ENCODE measurements around the gene SCN1A. TPM values are rescaled to one million over a fixed set of nuclear protein-coding genes. Genes with fewer than 3 reads are reported as not detected.

Gene SCN1A
- polyA plus RNA-seq, 1 of the 3 experiments (the other 2 are of a cell fraction): not detected

GRCh38 chr2:166042356-166042755 is 85.5 kb downstream of the SCN1A start:
- DNase-seq: no peak
- Histone ChIP-seq H3K4me2 (no peak overlapping the region), H3K9me3 (no peaks in the 10 kb centered on the region), H3K9me2 (no peaks in the 10 kb centered on the region), H3K27ac (ENCODE audit: low read depth in 2 of 2, low read length in 1 of 2) (no peak overlapping the region), H3K36me3 (replicated peaks in 1 of 2; ENCODE audit: control insufficient read depth in 1 of 2, insufficient read depth in 2 of 2, low read length in 1 of 2) (no peaks in the 10 kb centered on the region), H3K4me1 (ENCODE audit: control insufficient read depth in 1 of 2, insufficient read depth in 2 of 2, low read depth in 1 of 2, low read length in 1 of 2) (no peaks in the 10 kb centered on the region; a peak in 1 of 4 replicates), H3K79me2 (ENCODE audit: insufficient read depth) (no peaks in the 10 kb centered on the region), H3K4me3 (ENCODE audit: low read depth in 2 of 2, low read length in 1 of 2) (no peak overlapping the region), H3K27me3 (ENCODE audit: insufficient read depth) (no peaks in the 10 kb centered on the region), H3K9ac (no peak overlapping the region), H2AFZ (ENCODE audit: low read depth) (no peak overlapping the region), H3F3A (replicated peaks; ENCODE audit: insufficient read depth) (no peaks in the 10 kb centered on the region), H4K20me1 (ENCODE audit: insufficient read depth) (no peaks in the 10 kb centered on the region)
- WGBS (ENCODE audit: low lambda C conversion rate): 50% methylated on average over 1 of the region's 1 CpG
- POLR2A ChIA-PET: no interaction called here
- no peak for TF ChIP-seq SMC3 (IDR thresholded peaks at IDR 0.05; ENCODE audit: low read depth, low read length)
- TF ChIP-seq MEF2A (IDR thresholded peaks at IDR 0.05; ENCODE audit: borderline replicate concordance, low read depth): peak; percentile 37; the same call in 1 of the 2 replicates
- peak; percentile 7; the same call in 1 of the 2 replicates for TF ChIP-seq PBX3 (IDR thresholded peaks at IDR 0.05)
- CTCF ChIA-PET: interaction anchor here (0.6 to 0.9 kb wide), 2 partner anchors 15 to 17 kb away, joined by 3 read pairs; no protein-coding TSS in a partner anchor

- Histone ChIP-seq H3K36me3 (replicated peaks in 1 of 2; ENCODE audit: control insufficient read depth in 1 of 2, insufficient read depth in 2 of 2, low read length in 1 of 2) (no peaks in the 10 kb centered on the region), H2AFZ (ENCODE audit: low read depth) (no peak overlapping the region), H3K4me2 (no peak overlapping the region), H3K27ac (ENCODE audit: low read depth in 2 of 2, low read length in 1 of 2) (no peak overlapping the region), H3F3A (replicated peaks; ENCODE audit: insufficient read depth) (no peaks in the 10 kb centered on the region), H4K20me1 (ENCODE audit: insufficient read depth) (no peaks in the 10 kb centered on the region), H3K9me3 (no peaks in the 10 kb centered on the region), H3K4me3 (ENCODE audit: low read depth in 2 of 2, low read length in 1 of 2) (no peak overlapping the region), H3K9ac (no peak overlapping the region), H3K4me1 (ENCODE audit: control insufficient read depth in 1 of 2, insufficient read depth in 2 of 2, low read depth in 1 of 2, low read length in 1 of 2) (no peaks in the 10 kb centered on the region; a peak in 1 of 4 replicates), H3K27me3 (ENCODE audit: insufficient read depth) (no peaks in the 10 kb centered on the region), H3K9me2 (no peaks in the 10 kb centered on the region), H3K79me2 (ENCODE audit: insufficient read depth) (no peaks in the 10 kb centered on the region)
- no peak for DNase-seq
- CTCF ChIA-PET: interaction anchor here (0.9 kb wide), 2 partner anchors 16 to 18 kb away, joined by 3 read pairs; no protein-coding TSS in a partner anchor
- no peak for TF ChIP-seq TCF12 (IDR thresholded peaks at IDR 0.05)
- TF ChIP-seq FOXJ3 (CRISPR knock-in tag; IDR thresholded peaks at IDR 0.05): no peak
- no peak for TF ChIP-seq IRF3 (IDR thresholded peaks at IDR 0.05; ENCODE audit: low read depth, low read length)
- TF ChIP-seq CHD2 (IDR thresholded peaks at IDR 0.05; ENCODE audit: low read length, partially characterized antibody): no peak
- TF ChIP-seq TAF1 (IDR thresholded peaks at IDR 0.05; ENCODE audit: borderline replicate concordance, low read depth, low read length): no peak
- no peak for TF ChIP-seq NFIC (IDR thresholded peaks at IDR 0.05; ENCODE audit: borderline replicate concordance)
- TF ChIP-seq TEAD4 (IDR thresholded peaks at IDR 0.05; ENCODE audit: borderline replicate concordance, insufficient read depth): no peak
- POLR2A ChIA-PET: no interaction called here
- WGBS (ENCODE audit: low lambda C conversion rate): 76% methylated on average over 1 of the region's 1 CpG
Measured at GRCh38 chr2:166041613-166042012, 86.2 kb downstream of the SCN1A start.

- Histone ChIP-seq H3K27ac (ENCODE audit: low read depth in 2 of 2, low read length in 1 of 2) (no peak overlapping the region), H2AFZ (ENCODE audit: low read depth) (no peak overlapping the region), H3K27me3 (ENCODE audit: insufficient read depth) (no peaks in the 10 kb centered on the region), H3K9me2 (no peaks in the 10 kb centered on the region), H3K9me3 (no peaks in the 10 kb centered on the region), H3K79me2 (ENCODE audit: insufficient read depth) (no peaks in the 10 kb centered on the region), H3K9ac (no peak overlapping the region), H3F3A (replicated peaks; ENCODE audit: insufficient read depth) (no peaks in the 10 kb centered on the region), H3K36me3 (replicated peaks in 1 of 2; ENCODE audit: control insufficient read depth in 1 of 2, insufficient read depth in 2 of 2, low read length in 1 of 2) (no peaks in the 10 kb centered on the region), H3K4me1 (ENCODE audit: control insufficient read depth in 1 of 2, insufficient read depth in 2 of 2, low read depth in 1 of 2, low read length in 1 of 2) (no peaks in the 10 kb centered on the region; a peak in 1 of 4 replicates), H3K4me3 (ENCODE audit: low read depth in 2 of 2, low read length in 1 of 2) (no peak overlapping the region), H3K4me2 (no peak overlapping the region), H4K20me1 (ENCODE audit: insufficient read depth) (no peaks in the 10 kb centered on the region)
- TF ChIP-seq JUND (IDR thresholded peaks at IDR 0.05) (no peak), CHD2 (IDR thresholded peaks at IDR 0.05; ENCODE audit: low read length, partially characterized antibody) (no peak), FOXM1 (IDR thresholded peaks at IDR 0.05; ENCODE audit: low read depth) (no peak), FOXJ3 (CRISPR knock-in tag; IDR thresholded peaks at IDR 0.05) (no peak), USF1 (IDR thresholded peaks at IDR 0.05; ENCODE audit: borderline replicate concordance, low read depth) (no peak), MAX (IDR thresholded peaks at IDR 0.05; ENCODE audit: low read depth) (no peak), CTCF (IDR thresholded peaks at IDR 0.05) (no peak)
- ChIA-PET POLR2A (no interaction called here), CTCF (interaction anchor here (0.9 kb wide), 1 partner anchor 25 kb away, joined by 3 read pairs; no protein-coding TSS in a partner anchor)
- no peak for DNase-seq
- WGBS (ENCODE audit: low lambda C conversion rate): 2% methylated on average over 1 of the region's 1 CpG
Measured at GRCh38 chr2:166032361-166032760, 95.5 kb downstream of the SCN1A start.

Measured in SK-N-SH (cell line).